T47D (cell line): Measurements from ENCODE around the gene TRMT1.
"Not testable (repeated sequence)": the region's sequence is repeated elsewhere in the genome, so short reads cannot be mapped to it uniquely, and the experiment has no call there.

Experiments
- DNase-seq, 2 experiments: peaks; one replicate each; pipeline versions ENCODE4 v3.0.0 to v3.0.0-alpha.2; 2011 to 2012; ENCODE audit warnings: low read depth in 1 of 2, low spot score in 1 of 2
- JUND ChIP-seq: IDR thresholded peaks from 2 replicates; pipeline ENCODE4 v1.6.1; 2012; ENCODE audit warnings: low read depth
- in situ Hi-C: cut with HindIII; loops from 2 replicates; pipeline ENCODE4 v1.10.0; 2016; ENCODE audit warnings: low sequenced_read_pairs, low pct_unique_long_range_greater_than_20kb

The TRMT1 gene

DNA sequence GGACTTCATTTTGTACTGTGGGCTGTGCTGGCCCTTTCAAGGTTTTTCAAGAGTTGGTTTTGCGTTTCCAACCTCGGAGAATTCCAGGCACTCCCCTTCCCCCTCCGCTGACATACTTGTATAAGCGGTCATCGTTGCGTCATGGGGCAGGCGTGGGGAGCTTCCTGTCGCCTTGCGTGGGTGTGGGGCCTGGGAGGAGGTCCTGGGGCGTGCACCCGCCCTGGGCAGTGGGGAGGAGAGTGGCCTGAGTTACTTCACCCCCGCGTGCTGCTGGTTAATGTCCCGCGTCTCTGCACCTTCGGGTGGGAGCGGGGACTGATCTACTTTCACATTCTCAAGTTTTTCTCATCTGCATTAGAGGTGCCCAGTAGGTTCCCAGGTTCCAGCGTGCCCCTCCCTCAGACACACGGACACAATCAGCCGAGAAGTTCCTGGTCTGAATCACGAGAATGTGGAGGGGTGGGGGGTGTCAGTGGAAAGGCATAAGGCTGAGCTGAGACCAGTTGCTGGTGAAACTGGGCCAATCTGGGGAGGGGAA is 37.8 kb upstream of the TRMT1 start:
- no peak for TF ChIP-seq JUND
- in situ Hi-C loops = no loop called here
- DNase-seq = peak; percentile 58 to 94

DNA sequence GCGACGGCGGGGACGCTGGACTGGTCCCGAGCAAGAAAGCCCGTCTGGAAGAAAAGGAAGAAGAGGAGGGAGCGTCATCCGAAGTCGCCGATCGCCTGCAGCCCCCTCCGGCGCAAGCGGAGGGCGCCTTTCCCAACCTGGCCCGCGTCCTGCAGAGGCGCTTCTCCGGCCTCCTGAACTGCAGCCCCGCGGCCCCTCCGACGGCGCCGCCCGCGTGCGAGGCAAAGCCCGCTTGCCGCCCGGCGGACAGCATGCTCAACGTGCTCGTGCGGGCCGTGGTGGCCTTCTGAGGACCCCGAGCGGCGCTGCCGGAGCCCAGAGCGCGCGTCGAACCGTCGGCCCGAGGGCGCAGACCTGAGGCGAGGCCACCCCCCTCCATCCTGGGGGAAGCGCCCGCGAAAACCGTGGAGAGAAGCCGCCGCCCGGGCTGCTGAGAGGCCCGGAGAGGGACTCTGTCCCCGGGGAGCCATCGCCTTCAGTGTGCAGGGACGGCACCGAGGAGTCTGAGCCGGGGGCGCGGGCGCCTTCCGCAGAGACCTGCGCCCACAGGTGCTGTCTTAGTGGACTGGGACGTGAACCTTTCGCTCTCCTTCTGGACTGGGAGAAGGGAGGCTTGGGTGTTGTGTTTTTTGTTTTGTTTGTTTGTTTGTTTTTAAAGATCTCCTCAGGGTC is 37.2 kb upstream of the TRMT1 start:
- in situ Hi-C loops = no loop called here
- no peak for TF ChIP-seq JUND
- peak in 1 of 2 experiments; percentile 34 for DNase-seq

DNA sequence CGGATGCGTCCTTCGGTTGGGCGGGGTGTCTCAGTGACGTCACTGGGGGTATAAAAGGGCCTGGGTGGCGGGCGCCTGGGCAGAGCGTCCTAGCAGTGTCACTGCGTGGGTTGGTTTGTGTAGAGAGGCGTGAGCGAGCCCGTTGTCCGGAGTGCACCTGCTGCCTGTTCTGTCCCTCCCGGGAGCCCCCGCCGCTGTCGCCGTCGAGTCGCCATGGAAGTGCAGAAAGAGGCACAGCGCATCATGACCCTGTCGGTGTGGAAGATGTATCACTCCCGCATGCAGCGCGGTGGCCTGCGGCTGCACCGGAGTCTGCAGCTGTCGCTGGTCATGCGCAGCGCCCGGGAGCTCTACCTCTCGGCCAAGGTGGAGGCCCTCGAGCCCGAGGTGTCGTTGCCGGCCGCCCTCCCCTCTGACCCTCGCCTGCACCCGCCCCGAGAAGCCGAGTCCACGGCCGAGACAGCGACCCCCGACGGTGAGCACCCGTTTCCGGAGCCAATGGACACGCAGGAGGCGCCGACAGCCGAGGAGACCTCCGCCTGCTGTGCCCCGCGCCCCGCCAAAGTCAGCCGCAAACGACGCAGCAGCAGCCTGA is 36.5 kb upstream of the TRMT1 start:
- in situ Hi-C loops = no loop called here
- TF ChIP-seq JUND = no peak
- DNase-seq = peak; percentile 62 to 95

DNA sequence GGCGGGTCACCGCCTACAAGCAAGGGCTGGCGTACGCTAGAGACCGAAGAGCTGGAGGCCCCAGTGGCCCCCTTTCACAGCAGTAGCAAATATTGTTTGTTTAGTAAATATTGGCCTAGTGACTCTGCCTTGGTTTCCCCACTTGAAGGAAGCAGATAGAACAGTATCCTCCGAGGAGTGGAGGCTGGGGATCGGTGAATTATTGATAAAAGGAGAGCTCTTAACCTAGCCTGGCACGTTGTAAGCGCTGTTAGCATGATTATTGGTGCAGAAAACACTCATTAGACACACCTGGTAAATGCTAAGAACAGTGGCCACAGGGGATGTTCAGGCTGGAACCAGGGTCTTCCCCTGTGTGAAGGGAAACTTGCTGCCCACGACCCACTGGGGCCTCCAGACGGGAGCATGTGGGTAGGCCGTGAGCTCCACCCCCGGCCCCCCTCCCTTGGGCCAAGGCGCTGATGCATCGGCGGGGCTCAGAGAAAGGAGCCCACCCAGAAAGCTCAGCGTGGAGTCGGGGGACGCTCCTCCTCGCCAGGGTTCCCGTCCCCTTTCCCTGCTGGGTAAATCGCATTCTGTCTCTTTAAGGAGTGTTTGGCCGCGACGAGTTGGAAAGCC is 35.9 kb upstream of the TRMT1 start:
- no peak for TF ChIP-seq JUND
- in situ Hi-C loops = no loop called here
- no peak for DNase-seq

- in situ Hi-C loops = no loop called here
- no peak for TF ChIP-seq JUND
- DNase-seq = peak; percentile 80 to 96
Observed at GRCh38 chr19:13151605-13152355, 35.2 kb upstream of the TRMT1 start.

DNA sequence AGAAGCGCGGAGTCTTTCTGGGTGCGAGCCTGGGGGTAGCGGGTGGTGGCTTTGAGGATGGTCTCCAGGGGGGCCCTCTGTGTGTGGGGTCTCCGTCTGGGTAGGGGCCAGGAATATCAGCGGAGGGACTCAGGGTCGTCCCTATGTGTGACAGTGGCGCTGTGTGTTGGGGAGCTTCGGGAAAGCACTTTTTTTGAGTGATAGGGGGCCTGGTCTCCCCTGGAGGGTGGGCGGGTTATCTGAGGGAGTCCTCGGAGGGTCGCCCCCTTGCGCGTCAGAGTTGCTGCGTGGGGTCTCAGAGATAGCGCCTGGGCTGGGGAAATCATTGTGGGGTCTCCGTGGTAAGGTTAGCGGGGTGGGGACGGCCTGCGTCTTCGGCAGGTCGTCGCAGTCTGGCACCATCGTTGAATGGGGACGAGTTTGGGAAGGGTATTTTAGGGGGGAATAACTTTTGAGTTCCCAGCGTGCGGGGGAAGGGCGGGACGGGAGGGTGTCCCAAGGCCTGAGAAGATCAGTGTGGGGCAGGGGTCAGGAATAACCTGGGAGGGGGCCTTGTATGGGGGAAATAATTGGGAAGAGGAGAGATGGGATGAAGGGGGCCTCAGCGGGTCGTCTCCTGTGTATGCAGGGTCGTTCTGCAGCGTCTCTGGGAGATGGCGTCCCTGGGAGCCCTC is 34.5 kb upstream of the TRMT1 start:
- in situ Hi-C loops = no loop called here
- DNase-seq = peak in 1 of 2 experiments; percentile 28
- no peak for TF ChIP-seq JUND

DNA sequence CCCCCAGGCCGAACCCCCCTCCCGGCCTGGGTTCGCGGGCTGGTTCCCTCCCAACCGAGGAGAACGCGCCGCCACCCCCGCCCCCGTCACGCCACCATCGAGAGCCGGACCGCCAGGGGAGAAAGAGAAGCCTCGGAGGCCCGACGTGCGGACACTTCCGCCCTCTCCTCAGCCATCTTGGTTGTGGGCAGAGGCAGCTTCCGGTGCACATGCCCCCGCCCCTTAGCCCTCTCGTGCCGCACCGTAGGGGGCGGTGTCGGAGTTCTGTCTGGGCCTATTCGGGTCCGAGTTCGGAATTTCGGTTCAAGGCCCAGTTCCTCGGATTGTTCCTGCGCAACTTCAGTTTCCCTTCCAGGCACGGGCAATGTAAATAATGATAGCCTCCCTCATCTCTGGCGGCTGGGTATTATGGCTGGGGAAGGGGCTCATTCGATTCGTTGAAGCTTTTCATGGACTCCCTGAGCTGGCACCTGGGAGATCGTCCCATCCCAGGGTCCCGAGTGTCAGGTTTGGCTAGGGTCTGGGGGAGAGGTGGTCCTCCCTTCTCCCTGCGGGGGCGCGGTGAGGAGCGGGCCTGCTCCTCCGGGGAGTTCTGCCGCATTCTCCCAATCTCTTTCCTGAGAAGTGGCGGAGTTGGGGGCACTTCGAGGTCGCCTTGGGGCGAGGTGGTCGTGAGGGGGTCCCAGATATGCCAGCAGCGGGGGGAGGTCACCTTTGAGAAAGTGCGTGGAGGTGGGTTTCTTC is 33.8 kb upstream of the TRMT1 start, which contains the start of the genes IER2 and STX10:
IER2 (plus strand) TSS at position 225 of the 744 bp plus-strand sequence. CDS start 2,776 bp downstream, outside the sequence.
STX10 (minus strand) TSS at position 189 of the 744 bp plus-strand sequence. CDS start 202 bp downstream, outside the sequence.
- TF ChIP-seq JUND = no peak
- in situ Hi-C loops = no loop called here
- peak; percentile 75 to 93 for DNase-seq

GRCh38 chr19:13149628-13150186 is 33.2 kb upstream of the TRMT1 start:
- peak in 1 of 2 experiments; percentile 44 for DNase-seq
- in situ Hi-C loops = no loop called here
- no peak for TF ChIP-seq JUND

- DNase-seq, in situ Hi-C loops: not testable (repeated sequence)
Observed at GRCh38 chr19:13149173-13149627, 32.7 kb upstream of the TRMT1 start.

GRCh38 chr19:13146763-13147563 is 30.4 kb upstream of the TRMT1 start:
- in situ Hi-C loops = no loop called here
- TF ChIP-seq JUND = no peak
- DNase-seq = no peak
